Stimulated activated CD4-positive, alpha-beta T cell treated with anti-CD3 and anti-CD28 coated beads, TNF-alpha, amount 100 ng/mL, for 48 hours (primary cell): Measurements from ENCODE around the gene KATNAL2.
"Not testable (repeated sequence)": the region's sequence is repeated elsewhere in the genome, so short reads cannot be mapped to it uniquely, and the experiment has no call there.

Experiments
- DNase-seq, 3 donors: peaks; one replicate each; pipeline ENCODE4 v3.0.0-alpha.2; 2020; ENCODE audit warnings: low read depth in 3 of 3

The KATNAL2 gene

DNA sequence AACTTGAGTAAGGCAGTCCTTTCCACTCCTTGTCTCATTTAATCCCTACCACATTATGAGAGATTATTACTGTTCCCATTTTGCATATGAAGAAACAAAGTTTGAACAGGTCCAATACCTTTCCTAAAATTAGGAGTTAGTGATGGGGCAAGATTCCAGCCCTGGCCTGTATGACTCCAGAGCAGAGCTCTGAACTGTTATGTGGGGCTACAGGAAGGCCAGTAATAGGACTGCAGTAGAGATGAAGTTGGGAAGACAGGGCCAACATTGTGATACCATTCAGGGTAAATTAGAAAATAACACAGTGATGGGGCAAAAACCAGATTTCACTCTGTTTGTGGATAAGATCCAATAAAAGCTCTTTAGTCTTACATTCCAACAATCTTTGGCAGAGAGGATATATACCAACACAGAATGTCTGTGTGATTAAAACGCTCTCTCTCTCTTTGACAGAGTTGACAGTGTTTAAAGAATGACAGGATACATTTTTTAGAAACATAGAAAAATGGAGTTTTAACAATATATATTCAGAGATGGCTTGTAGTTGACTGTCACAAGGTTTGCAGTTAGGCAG is 22.7 kb downstream of the KATNAL2 start:
- no peak for DNase-seq

DNA sequence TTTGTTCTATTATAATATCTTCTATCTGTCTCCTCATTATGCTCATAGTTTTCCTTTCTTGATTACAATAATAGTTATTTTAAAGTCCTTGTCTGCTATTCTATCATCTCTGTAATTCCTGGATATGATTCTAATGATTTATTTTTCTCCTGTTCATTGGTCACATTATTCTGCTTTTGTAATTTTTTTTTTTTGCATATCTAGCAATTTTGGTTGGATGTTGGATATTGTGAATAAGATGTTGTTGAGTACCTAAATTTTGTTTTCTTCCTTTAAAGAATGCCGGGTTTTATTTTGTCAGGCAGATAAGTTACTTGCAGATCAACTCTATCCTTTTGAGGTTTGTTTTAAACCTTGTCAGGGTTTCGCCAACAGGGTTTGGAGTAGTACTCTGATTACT is 25.2 kb downstream of the KATNAL2 start:
- no peak for DNase-seq

- DNase-seq = peak; percentile 40 to 47 (median 41)
These were observed 29.4 kb downstream of the KATNAL2 start for GRCh38 chr18:46946656-46947282.

DNA sequence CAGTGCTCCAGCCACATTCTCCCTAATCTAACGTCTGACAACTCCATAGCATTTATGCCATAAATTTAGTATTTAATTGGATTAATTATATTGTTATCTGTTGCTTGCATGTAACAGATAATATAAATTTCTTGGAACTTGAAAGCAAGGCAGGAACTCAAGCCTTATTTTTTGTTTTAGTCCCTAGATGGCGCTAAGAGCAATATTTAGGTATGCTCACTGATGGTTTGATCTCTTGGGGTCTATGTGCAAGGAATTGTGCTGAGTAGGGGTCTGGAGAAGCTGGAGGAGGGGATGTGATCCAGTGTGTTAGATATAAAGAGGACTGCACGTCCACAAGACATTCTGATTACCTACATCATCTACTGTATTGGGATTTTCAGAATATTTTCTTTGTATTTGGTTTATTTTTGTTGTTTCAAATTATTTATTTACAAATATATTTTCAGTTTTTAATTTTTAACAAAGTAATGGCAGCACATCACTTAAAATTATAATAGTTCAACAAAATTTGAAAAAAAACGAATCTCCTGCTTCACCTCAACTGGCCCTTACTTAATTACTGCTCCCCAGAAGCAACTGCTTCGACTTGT is 32.8 kb downstream of the KATNAL2 start:
- no peak for DNase-seq

DNA sequence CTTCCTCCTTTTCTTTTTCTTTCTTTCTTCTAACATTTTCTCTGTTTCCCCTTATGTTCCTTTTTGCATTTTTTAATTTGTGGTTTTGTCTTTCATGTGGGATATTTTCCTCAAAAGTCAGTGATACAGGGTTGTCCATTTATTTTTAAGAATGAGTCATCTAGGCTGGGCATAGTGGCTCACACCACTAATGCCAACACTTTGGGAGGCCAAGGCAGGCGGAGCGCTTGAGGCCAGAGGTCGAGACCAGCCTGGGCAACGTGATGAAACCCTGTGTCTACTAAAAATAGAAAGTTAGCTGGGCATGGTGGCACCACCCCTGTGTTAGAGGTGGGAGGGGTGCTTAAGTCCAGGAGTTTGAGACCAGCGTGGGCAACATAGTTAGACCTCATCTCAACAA is 35.8 kb downstream of the KATNAL2 start:
- DNase-seq = no peak

DNA sequence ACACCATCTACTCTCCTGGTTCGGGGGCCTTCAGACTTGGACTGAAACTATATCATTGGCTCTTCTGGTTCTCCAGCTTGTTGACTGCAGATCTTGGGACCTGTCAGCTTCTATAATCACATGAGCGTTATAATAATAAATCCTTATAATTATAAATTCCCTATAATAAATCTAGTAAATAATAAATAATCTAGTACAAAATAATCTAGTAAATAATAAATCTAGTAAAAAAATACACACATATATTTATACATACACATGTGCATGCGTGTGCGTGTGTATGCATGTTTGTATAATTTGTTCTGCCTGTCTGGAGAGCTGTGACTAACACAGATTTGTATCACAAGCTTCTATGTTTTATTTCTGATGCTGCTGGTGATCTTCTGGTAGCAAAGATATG is 40.8 kb downstream of the KATNAL2 start:
- no peak for DNase-seq

- not testable (repeated sequence) for DNase-seq
These were observed 46.5 kb downstream of the KATNAL2 start for GRCh38 chr18:46963656-46964578.

- DNase-seq = not testable (repeated sequence)
These were observed 47.3 kb downstream of the KATNAL2 start for GRCh38 chr18:46964579-46965293.

DNA sequence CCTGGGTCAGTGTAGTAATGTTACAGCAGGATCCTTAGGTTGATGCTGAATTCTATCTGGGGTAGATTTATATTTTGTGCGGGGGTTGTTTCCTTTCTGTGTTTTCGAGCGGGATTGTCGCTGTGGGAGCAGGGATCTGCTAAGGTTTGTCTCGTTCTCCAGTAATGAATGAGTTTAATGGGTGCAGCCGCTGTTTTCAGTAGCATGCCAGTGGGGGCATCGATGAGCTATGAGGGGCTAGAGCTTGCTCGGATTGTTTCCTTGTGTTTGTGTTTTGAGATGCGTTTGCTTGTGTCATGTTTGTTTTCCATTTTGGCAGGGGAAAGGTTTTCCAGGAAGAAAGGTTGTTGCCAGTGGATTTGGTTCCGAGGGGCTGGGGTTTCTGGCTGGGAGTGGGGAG is 48.9 kb downstream of the KATNAL2 start:
- not testable (repeated sequence) for DNase-seq

DNA sequence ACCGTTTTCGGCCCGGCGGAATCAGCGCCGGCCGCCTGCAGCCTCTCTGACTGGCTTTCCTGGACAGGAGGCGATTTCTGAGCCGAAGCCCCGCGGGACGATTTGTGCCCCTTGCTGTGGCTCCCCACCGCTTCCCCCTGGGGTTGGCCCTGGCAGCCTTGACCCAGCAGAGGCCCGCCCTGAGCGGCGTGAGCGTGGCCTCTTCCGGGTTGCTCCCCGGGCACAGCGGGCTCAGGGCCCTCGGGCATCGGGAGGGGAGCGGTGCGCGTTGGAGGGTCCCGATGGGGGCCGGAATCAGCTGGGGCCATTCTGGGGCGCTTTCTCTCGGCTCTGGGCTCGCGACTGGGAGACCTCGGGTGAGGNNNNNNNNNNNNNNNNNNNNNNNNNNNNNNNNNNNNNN is 52.1 kb downstream of the KATNAL2 start:
- DNase-seq = not testable (repeated sequence)

DNA sequence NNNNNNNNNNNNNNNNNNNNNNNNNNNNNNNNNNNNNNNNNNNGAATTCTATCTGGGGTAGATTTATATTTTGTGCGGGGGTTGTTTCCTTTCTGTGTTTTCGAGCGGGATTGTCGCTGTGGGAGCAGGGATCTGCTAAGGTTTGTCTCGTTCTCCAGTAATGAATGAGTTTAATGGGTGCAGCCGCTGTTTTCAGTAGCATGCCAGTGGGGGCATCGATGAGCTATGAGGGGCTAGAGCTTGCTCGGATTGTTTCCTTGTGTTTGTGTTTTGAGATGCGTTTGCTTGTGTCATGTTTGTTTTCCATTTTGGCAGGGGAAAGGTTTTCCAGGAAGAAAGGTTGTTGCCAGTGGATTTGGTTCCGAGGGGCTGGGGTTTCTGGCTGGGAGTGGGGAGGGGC is 102.5 kb downstream of the KATNAL2 start:
- DNase-seq = not testable (repeated sequence)

DNA sequence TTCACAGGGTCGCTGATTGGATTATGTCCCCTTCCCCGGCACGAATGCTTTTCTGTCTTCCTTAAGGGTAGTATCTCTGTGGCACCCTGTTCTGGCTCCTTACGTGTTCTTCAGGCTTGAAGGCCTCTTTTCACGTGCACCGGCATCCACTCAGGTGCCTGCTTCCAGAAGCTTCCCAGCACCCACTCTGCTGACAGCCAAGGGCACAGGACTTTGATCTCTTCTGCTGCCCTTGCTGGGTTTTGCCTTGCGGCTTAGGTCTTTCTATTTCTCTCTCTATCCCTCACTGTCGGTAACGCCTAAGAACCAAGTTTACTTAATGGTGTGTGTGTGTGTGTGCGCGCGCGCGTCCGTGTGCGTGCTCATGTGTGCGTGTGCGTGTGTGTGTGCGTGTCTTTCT is 103.4 kb downstream of the KATNAL2 start:
- DNase-seq = not testable (repeated sequence)

- DNase-seq = not testable (repeated sequence)
These were observed 105.4 kb downstream of the KATNAL2 start for GRCh38 chr18:47022821-47023220.

GRCh38 chr18:47023769-47024465 is 106.5 kb downstream of the KATNAL2 start:
- not testable (repeated sequence) for DNase-seq

- not testable (repeated sequence) for DNase-seq
These were observed 108.3 kb downstream of the KATNAL2 start for GRCh38 chr18:47025557-47026174.

GRCh38 chr18:47028738-47029137 is 111.3 kb downstream of the KATNAL2 start:
- DNase-seq = not testable (repeated sequence)

DNA sequence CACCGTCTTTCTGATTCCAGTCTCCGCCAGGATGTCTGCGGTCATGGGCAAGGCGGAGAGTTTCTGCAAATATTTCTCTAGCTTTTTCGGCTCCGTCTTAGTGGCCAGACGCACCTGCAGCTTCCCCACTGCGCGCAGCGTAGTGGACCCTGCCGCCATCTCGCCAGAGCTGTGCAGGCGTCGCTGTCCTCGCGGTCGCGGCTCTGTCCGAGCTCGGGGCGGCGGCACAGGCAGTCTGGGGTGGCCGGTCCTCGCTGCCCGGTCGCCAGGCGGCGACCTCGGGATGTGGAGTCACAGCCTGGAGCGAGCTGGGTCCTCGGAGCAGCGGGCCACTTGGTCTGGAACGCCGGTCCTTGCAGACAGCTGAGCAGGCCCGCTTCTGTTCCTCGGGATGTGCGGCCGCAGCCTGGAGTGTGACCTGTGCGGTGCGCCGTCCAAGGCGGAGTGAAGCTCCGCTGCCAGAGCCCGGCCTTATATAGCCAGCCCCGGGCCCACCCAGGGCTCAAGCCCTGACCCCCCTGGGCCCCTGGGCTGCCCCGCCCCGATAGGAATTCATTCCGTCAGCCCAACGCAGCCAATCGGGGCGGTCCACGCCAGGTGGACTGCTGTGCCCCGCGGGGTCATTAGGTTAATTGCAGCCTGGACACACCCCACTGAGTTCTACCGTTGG is 112.4 kb downstream of the KATNAL2 start:
- not testable (repeated sequence) for DNase-seq

DNA sequence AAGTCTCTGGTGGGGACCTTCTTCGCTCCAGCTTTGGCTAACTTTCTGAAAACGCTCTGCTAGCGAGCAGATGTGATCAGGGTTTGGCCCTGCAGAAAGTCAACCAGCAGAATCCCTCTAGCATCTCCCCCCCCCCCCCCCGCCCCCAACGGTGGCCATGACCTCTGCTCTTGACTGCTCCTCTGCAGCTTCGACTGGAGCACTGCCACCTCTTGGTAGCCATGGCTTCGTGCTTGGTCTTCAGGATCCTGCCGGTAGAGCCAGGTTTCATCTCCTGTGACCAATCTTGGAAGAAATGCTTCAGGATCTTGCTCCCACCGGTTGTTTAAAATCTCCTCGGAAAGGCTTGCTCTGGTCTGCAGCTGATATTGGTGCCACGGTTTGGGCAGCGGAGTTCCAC is 113.5 kb downstream of the KATNAL2 start:
- DNase-seq = not testable (repeated sequence)

DNA sequence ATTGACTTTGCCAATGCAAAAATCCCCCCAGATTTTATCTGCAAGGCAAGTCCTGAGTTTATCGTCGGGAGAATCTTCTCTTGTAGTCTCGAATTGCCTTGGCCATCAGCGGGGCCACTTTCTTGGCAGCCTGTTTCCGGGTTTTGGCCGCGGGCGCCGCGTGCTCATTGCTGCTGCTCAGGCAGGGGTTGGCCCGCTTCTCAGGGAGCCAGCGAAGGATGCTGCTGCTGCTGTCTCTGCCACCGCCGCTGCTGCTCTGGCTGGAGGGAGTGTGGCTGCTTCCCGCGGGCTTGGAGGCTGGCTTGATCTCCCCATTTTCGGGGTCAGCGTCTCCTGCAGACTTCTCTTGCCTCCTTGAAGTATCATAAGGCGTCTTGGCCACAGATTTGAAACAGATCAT is 115.5 kb downstream of the KATNAL2 start:
- DNase-seq = no peak

- DNase-seq = not testable (repeated sequence)
These were observed 117.2 kb downstream of the KATNAL2 start for GRCh38 chr18:47034591-47034990.
